GM21360 (cell line): ENCODE results near the gene GJA10.

ENCODE experiments used
- ATAC-seq: cut with Tn5 transposase; IDR thresholded peaks from one replicate; pipeline ENCODE4 v1.9.1; 2021; ENCODE audit warnings: mild to moderate bottlenecking, moderate library complexity; ENCODE audit not compliant: unreplicated experiment

Gene GJA10

GRCh38 chr6:89942601-89943000 is 48.3 kb downstream of the GJA10 start:
- ATAC-seq, result no peak

- no peak for ATAC-seq
Observed at GRCh38 chr6:89944181-89944755, 50.0 kb downstream of the GJA10 start.

GRCh38 chr6:89944826-89945407 is 50.6 kb downstream of the GJA10 start:
- no peak for ATAC-seq
